GM21717 (cell line): Measurements from ENCODE around the gene GABRA6.

Experiments used
- ATAC-seq: cut with Tn5 transposase; IDR thresholded peaks from one replicate; pipeline ENCODE4 v1.9.1; 2021; ENCODE audit warnings: mild to moderate bottlenecking, moderate library complexity; ENCODE audit not compliant: unreplicated experiment

Gene GABRA6

DNA sequence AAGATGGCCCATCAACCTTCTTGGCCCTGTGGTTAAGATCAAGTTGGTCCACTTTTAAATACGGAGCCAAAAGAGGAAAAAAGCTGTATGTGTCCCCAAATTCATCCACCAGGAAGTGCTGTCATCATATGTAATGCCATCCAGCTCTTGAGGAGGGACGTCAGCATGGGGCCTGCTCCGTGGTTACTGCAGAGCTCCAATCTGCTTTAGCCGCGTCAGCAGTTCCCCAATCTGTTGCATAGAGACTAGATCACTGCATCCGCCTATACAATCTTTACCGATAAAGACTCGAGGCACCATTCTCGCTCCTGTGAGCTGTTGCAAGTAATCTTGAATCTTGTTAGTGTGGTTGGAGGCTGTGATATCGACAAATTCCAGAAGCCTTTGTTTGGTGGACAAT lies 65.7 kb downstream of the GABRA6 start:
- ATAC-seq = no peak
